Upper lobe of right lung (tissue), 1 donor: ENCODE data around the gene POLDIP2. TPM values are rescaled to one million over a fixed set of nuclear protein-coding genes. Genes with fewer than 3 reads are reported as not detected.

Experiments used
- ATAC-seq: fragments of 200-7000 bp; cut with Tn5 transposase; one replicate; pipeline ENCODE4 v1.9.1; 2020; ENCODE audit warnings: mild to moderate bottlenecking, moderate library complexity
- DNase-seq: peaks from one replicate; pipeline ENCODE4 v3.0.0-alpha.2; 2020
- H3K27ac ChIP-seq: fragments of 200-600 bp; one replicate; pipeline ENCODE4 v1.8.0; 2022
- H3K27me3 ChIP-seq: fragments of 200-600 bp; one replicate; pipeline ENCODE4 v1.8.0; 2022; ENCODE audit warnings: mild to moderate bottlenecking
- H3K36me3 ChIP-seq: fragments of 200-600 bp; one replicate; pipeline ENCODE4 v1.8.0; 2022
- H3K4me1 ChIP-seq: fragments of 200-600 bp; one replicate; pipeline ENCODE4 v1.8.0; 2022
- H3K4me3 ChIP-seq: fragments of 200-600 bp; one replicate; pipeline ENCODE4 v1.8.0; 2022; ENCODE audit warnings: mild to moderate bottlenecking
- H3K9me3 ChIP-seq: fragments of 200-600 bp; one replicate; pipeline ENCODE4 v1.8.0; 2022
- CTCF ChIP-seq: fragments of 200-600 bp; IDR thresholded peaks from one replicate; pipeline ENCODE4 v1.8.0; 2022; ENCODE audit warnings: antibody characterized with exemption
- intact Hi-C: fragments of 100-400 bp; cut with DNase I; formaldehyde crosslinking; loops from one replicate; pipeline ENCODE4 v1.11.0; 2022
- total RNA-seq: library from RNA; stranded (reverse); fragmentation: NEBNext Ultra II Directional; extraction: Animal tissue kit (Norgen Biotek cat#: 25700); gene quantifications from one replicate; pipeline ENCODE4 v1.2.1, GENCODE V29; 2021
- donor health status: DM: no; HTN: yes; CAD: no; lungs with severe emphysema.

POLDIP2 gene
- total RNA-seq, 1 donor from 2014 or later: 55.3 TPM

- intact Hi-C loops: no loop called here
- peaks cover 25% of the 10 kb centered on the region for H3K36me3 ChIP-seq
- no peak overlapping the region for H3K27ac ChIP-seq
- no peak for TF ChIP-seq CTCF
- DNase-seq (no peak), ATAC-seq (no peak)
- no peak overlapping the region for H3K4me3 ChIP-seq
- no peaks in the 10 kb centered on the region for H3K27me3 ChIP-seq
- no peaks in the 10 kb centered on the region for H3K4me1 ChIP-seq
- no peaks in the 10 kb centered on the region for H3K9me3 ChIP-seq
These were observed 40.5 kb upstream of the POLDIP2 start for GRCh38 chr17:28397687-28398279.

GRCh38 chr17:28397275-28397674 is 39.9 kb upstream of the POLDIP2 start:
- H3K4me1 ChIP-seq: no peaks in the 10 kb centered on the region
- TF ChIP-seq CTCF: no peak
- H3K36me3 ChIP-seq: peaks cover 25% of the 10 kb centered on the region
- H3K4me3 ChIP-seq: no peak overlapping the region
- intact Hi-C loops: no loop called here
- no peaks in the 10 kb centered on the region for H3K27me3 ChIP-seq
- no peak for ATAC-seq
- DNase-seq: no peak
- no peaks in the 10 kb centered on the region for H3K9me3 ChIP-seq
- H3K27ac ChIP-seq: no peak overlapping the region

- intact Hi-C loops: no loop called here
- no peak for TF ChIP-seq CTCF
- Histone ChIP-seq H3K27me3 (no peaks in the 10 kb centered on the region), H3K36me3 (peaks cover 29% of the 10 kb centered on the region), H3K9me3 (no peaks in the 10 kb centered on the region), H3K4me3 (no peak overlapping the region), H3K27ac (no peak overlapping the region), H3K4me1 (no peaks in the 10 kb centered on the region)
- ATAC-seq: peak; percentile 51
- DNase-seq: no peak
These were observed 39.4 kb upstream of the POLDIP2 start for GRCh38 chr17:28396635-28397239.

GRCh38 chr17:28395968-28396367 is 38.6 kb upstream of the POLDIP2 start:
- intact Hi-C loops: no loop called here
- Histone ChIP-seq H3K4me1 (no peaks in the 10 kb centered on the region), H3K4me3 (no peak overlapping the region), H3K36me3 (peaks cover 37% of the 10 kb centered on the region), H3K27me3 (no peaks in the 10 kb centered on the region), H3K9me3 (no peaks in the 10 kb centered on the region), H3K27ac (no peak overlapping the region)
- no peak for TF ChIP-seq CTCF
- ATAC-seq (no peak), DNase-seq (no peak)

GRCh38 chr17:28395426-28395825 is 38.1 kb upstream of the POLDIP2 start:
- Histone ChIP-seq H3K4me3 (no peak overlapping the region), H3K4me1 (no peaks in the 10 kb centered on the region), H3K9me3 (no peaks in the 10 kb centered on the region), H3K36me3 (peaks cover 37% of the 10 kb centered on the region), H3K27ac (no peak overlapping the region), H3K27me3 (no peaks in the 10 kb centered on the region)
- no peak for ATAC-seq
- DNase-seq: no peak
- TF ChIP-seq CTCF: no peak
- intact Hi-C loops: no loop called here
